ENCODE measurements around the gene SENP3. TPM values are rescaled to one million over a fixed set of nuclear protein-coding genes. Genes with fewer than 3 reads are reported as not detected.

Gene SENP3
- total and polyA plus RNA-seq, 2 of the 13 experiments (the other 11 are each of a cell fraction or from before 2014, with no cell fraction given) = 55.8 to 75.4 TPM

- TF ChIP-seq CTCF (CRISPR knock-in tag; IDR thresholded peaks at IDR 0.05) = peak; percentile 49
- TF ChIP-seq HMGXB4 (CRISPR knock-in tag; IDR thresholded peaks at IDR 0.05; ENCODE audit: borderline replicate concordance in 1 of 2, low read depth in 1 of 2) = 0 out of 4 replicates have a peak, but pooled peaks have one; percentile 16 to 51
- TF ChIP-seq KDM2A (CRISPR knock-in tag; IDR thresholded peaks at IDR 0.05; ENCODE audit: borderline replicate concordance, low read depth) = 0 out of 2 replicates have a peak, but pooled peaks have one; percentile 8
- no peak for TF ChIP-seq MAZ (IDR thresholded peaks at IDR 0.05; ENCODE audit: borderline replicate concordance, low read depth, low read length)
- TF ChIP-seq MAZ (CRISPR knock-in tag; IDR thresholded peaks at IDR 0.05; ENCODE audit: low read depth) = 0 out of 2 replicates have a peak, but pooled peaks have one; percentile 13
- no peak for TF ChIP-seq MLLT10 (CRISPR knock-in tag; IDR thresholded peaks at IDR 0.05)
- peak; percentile 27; the same call in 1 of the 2 replicates for TF ChIP-seq ZNF607 (CRISPR knock-in tag; IDR thresholded peaks at IDR 0.05; ENCODE audit: borderline replicate concordance)
- no peak for TF ChIP-seq CENPBD1 (CRISPR knock-in tag; IDR thresholded peaks at IDR 0.05; ENCODE audit: borderline replicate concordance, low read depth)
Observed at GRCh38 chr17:7613769-7614424, 52.2 kb downstream of the SENP3 start (continued).
